GM12892 (cell line): ENCODE measurements around the gene MAP1B.

ENCODE experiments used
- POLR2A ChIP-seq: IDR thresholded peaks from 2 replicates; pipeline ENCODE4 v1.6.1; 2011; ENCODE audit warnings: low read depth, low read length, control low read depth
- POLR2AphosphoS5 ChIP-seq: IDR thresholded peaks from 2 replicates; pipeline ENCODE4 v1.6.1; 2011; ENCODE audit warnings: low read depth, low read length, control low read depth
- TAF1 ChIP-seq: IDR thresholded peaks from 2 replicates; pipeline ENCODE4 v1.6.1; 2011; ENCODE audit warnings: low read depth, mild to moderate bottlenecking, control low read depth, low read length, borderline replicate concordance

- TF ChIP-seq POLR2A: no peak
- no peak for TF ChIP-seq TAF1
- no peak for TF ChIP-seq POLR2AphosphoS5
These were observed 13.9 kb downstream of the MAP1B start for GRCh38 chr5:72121052-72121779.
